HG02885 (cell line): ENCODE results near the gene SIX3.

Experiments used
- ATAC-seq: cut with Tn5 transposase; IDR thresholded peaks from one replicate; pipeline ENCODE4 v1.9.1; 2021; ENCODE audit warnings: mild to moderate bottlenecking; ENCODE audit not compliant: unreplicated experiment, poor library complexity

SIX3 gene

DNA sequence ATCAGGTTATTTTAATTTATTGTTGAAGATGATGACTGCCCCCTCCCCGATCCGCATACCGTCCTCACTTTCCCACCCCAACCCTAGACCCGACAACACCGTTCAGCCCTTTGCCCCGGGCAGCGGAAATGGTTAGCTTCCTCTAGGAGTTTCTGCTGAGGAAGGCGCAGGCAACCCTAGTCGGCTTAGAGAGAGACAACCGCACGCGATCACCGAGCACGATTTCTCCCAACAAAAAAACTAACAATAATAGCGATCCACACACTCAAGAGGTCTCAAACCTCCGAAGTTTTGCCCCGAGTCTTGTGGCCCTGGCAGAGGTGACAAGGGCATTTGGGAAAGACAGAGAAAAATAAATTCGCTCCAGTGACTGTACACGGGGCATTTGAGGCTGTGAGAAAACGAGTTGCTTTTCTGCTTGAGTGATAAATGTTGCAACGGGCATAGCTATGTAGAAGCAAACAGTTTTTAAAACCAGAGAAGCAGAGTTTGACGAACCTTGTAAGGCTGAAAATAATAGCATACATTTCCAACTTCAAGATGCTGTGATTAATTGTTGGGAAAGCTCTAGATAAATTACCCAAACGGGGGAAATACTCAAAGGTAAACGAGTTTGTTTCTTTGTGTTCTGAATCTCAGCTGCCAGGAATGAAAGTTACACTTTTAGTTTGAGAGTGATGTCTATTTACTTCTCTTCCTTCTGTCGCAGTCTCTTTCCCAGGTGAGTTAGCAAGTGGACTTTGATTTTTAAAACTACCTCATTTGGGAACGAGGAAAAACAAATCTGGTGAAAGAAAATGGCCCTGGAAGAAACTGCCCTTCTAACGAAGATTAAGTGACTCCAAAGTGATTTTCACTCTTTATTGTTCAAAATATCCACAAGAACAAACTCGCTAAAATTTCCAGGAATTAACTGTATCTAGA, 11.0 kb upstream of the SIX3 start:
- no peak for ATAC-seq

DNA sequence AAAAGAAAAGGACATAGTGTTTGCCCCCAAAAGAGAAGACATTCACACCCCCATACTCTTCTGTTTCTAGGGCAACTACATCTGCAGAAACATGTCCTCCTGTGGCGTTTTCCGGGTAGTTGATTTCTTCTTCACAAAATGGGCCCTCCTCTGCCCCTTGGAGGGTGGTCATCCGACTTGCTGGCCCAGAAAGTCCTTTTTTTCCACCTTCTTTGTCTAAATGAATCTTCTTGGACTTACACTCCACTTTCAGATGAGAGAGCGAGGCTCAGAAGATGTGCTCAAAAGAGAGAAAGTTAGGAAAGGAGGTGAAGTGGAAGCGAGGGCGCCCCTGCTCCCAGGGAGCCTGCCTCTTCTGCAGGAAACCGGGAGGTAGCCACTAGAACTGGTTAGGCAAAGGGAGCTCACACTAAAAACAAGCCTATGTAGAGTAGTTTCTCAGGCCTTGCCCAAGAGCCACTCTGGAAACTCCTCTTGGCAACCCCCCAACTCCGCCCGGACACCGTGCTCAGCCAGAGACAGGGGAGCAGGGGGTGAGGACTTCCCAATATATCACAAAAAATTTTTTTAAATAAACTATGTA, 10.2 kb upstream of the SIX3 start:
- ATAC-seq = no peak

- no peak for ATAC-seq
These were observed 9.4 kb upstream of the SIX3 start for GRCh38 chr2:44932079-44932478.

- no peak for ATAC-seq
These were observed 8.7 kb upstream of the SIX3 start for GRCh38 chr2:44932564-44933392.

- no peak for ATAC-seq
These were observed 8.0 kb upstream of the SIX3 start for GRCh38 chr2:44933434-44933951.

- ATAC-seq = no peak
These were observed 7.2 kb upstream of the SIX3 start for GRCh38 chr2:44934038-44934982.

GRCh38 chr2:44934983-44935728, 6.3 kb upstream of the SIX3 start:
- no peak for ATAC-seq

DNA sequence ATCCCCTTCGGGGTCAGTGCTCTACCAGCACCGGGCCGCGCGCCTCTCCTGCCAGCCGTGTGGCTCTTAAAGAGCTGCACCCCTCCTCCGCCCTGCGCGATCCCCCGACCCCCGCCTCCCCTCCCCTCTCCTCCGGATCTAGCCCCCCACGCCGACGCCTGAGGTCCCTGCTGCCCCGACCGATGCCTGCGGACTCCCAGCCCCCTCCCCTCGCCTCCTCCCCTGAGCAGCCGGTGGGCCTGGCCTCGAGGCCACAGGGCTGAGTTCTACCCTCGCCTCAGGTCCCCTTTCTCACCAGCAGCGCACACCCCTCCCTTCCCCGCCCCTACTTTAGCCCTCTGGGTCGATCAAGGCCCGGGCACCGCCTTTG, 5.8 kb upstream of the SIX3 start:
- ATAC-seq = no peak

DNA sequence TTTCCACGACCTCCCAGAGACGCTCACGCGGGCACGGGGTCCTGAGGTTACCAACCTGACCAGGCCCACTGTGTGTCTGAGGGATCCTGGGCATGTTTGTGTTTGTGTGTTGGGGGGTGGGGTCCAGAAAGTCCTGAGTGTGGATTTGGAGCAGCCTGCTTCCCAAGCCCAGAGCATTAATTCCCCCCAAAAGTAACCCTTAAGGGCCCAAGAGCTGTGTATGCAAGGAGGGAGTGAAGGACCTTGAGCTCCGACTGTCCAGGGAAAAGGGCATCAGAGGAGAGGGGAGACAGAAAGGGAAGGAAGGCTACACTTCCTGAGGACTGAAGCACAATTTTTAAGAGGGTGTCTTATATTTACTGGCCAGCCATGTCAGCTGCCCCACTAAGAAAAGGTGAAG, 5.2 kb upstream of the SIX3 start:
- no peak for ATAC-seq

- no peak for ATAC-seq
These were observed 4.5 kb upstream of the SIX3 start for GRCh38 chr2:44936715-44937687.

DNA sequence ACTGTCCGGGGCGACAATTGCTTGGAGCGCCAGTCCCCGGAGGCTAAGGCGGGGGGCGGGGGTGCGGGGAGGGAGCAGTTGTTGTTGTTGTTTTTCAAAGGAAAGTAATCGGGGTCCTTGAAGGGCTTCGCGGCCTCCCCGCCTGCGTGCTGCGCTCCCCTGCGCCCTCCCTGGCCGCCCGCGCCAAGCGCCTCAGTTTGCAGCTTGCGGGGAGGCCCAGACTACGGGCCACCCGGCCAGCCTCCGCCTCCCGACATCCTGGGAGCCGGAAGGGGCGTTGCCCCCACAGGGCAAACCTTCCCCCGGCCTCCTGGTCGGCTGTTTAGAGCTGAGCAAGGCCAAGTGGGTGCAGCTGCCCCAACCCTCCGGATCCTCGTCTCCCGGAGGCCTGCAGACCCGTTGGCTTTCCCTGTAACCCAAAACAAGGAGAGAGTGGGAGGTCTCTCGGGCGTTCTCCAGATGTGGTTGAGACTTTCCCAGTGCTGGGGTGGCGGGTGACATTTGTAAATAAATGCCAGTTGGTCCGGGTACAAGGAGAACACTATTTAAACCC, 3.7 kb upstream of the SIX3 start:
- ATAC-seq = no peak

DNA sequence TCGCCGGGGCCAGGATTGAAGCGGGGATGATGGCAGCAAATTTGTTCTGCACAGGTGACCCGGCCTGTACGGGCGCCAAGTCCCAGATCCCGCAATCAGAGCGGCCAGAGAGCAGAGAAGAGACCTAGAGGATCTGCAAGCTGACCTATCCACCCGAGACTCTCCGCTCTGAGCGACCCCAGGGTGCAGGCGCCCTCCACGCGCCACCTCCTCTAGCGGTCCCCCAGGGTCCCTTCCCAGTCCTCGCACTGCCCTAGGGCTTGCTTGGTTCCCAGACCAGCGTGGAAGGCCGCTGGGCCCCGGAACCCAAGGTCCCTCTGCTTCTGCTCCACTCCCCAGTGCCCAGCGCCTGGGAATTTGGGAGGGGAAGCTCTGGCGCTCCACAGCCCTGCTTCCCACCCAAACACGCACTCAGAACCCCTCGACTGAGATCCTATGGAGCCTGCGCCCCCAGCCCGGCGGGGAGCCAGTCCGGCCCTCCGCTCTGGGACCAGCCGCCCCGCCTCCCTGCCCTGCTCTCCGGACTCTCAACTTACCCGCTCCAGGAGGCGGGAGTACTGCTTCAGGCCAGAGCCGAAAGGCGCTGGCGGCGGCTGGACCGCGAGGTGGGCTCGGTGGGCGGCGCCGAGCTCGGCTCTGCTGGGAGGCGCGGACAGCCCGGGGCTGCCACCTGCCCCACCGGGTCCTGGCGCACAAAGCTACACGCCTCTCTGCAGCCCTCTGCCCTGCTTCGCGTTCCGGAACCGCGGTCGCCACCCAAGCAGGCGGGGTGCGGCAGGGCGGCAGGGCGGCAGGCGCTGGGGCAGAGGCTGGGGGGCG, 3.0 kb upstream of the SIX3 start:
- no peak for ATAC-seq

DNA sequence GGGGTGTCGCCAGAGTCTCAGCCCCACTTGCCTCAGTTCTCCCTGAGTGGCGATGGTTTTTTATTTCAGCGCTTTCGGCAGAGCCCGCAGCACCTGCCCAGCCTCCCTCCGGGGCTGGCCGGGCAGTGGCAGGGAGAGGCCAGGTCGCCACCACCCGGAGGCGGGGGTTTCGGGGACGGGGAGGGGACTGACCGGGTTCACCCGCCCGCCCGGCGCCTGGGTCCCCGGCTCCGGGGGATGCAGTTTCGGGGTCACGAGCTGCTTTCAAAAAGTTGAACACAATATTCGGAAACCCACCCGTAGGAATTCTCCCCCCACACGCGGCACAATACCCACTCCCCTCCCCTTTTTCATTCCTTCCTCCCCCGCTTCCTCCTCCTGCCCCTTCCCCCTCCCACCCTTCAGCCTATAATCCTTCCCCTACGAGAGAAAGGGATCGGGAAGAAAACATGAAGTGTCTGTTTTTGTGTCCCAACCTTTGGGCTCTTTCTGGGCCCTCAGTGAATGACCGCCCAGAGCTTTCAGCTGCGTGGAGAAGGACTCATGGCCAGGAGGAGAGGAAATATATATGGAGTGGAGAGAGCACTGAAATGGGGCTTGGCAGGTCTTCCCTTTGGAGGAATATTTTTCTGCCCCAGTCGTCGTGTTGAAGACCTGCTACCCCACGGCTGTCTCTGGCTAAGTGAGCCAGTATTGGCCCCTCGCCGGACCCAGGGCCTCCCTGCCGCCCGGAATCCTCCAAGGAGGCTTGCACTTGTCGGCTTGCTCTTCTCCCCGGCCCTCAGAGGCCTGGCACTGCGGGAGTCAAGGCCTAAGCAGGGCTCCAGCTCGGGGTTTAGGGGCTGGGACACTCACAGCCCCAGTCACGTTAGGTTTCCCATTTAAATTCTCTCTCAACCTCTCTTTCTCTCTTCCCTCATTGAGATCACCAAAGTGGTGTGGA, 2.1 kb upstream of the SIX3 start:
- no peak for ATAC-seq

DNA sequence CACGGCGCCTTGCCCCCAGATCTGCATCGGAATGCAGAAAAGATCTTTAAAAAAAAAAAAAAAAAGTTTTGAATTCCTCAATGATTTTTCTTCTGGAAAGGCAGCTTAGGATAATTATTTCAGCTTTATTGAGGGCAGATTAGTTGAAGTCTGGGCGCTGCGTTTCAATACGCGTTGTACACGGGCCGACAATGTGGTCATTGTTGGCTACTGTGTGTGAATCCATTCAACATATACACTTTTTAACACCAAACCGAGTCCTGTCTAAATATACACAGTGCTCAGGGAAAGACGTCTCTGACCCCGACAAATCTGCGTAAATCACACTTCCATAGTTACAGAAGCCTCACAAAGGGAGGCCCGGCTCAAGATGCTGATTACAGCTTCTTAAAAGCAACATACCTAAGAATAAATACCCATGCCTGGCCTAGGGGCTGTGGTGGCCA, 1.4 kb upstream of the SIX3 start:
- ATAC-seq = no peak

DNA sequence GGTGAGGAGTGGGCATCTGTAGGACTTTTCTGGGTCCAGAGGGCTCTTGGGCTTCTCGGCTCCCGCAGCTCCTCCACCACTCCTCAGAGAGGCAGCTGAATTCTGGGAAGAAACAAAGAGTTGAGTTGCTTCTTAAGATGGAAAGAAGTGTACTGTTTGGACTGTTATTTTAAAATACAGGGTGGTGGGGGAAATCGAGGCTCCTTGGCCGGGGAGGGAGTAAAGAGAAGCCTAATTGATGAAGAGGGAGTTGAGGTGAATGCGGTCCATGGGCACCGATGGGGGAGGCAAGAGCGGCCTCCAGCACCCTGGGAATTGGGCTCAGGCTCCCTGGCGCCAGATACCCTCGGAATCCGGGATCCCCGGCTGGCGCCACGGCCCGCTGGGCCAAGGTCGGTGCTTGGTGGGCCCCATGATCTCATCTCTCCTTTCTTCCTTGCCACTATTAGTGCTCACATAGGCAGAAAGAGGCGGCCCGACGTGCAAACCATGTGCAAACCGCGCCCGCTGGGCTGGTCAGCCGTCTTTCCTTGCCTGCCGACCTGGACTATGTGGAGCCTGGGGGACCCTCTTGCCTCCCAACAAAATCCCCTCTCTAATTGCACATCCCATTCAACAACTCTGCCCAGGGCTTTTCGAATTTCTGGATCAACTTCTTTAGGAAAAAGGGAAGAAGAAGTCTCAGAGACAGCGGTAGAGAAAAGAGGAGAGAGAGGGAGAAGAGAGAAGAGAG, 604 bp upstream of the SIX3 start:
- no peak for ATAC-seq
